Measurements from ENCODE around the gene ADM.

ADM gene

GRCh38 chr11:10291801-10292638 lies 12.9 kb upstream of the ADM start:
- no peak for DNase-seq

GRCh38 chr11:10293423-10294289 lies 11.2 kb upstream of the ADM start, which contains the start of gene SBF2:
Gene SBF2, minus strand, starts transcription at chr11:10294219. Its CDS starts 150 bp downstream, at chr11:10294069.
- DNase-seq, result peak; percentile 75

DNA sequence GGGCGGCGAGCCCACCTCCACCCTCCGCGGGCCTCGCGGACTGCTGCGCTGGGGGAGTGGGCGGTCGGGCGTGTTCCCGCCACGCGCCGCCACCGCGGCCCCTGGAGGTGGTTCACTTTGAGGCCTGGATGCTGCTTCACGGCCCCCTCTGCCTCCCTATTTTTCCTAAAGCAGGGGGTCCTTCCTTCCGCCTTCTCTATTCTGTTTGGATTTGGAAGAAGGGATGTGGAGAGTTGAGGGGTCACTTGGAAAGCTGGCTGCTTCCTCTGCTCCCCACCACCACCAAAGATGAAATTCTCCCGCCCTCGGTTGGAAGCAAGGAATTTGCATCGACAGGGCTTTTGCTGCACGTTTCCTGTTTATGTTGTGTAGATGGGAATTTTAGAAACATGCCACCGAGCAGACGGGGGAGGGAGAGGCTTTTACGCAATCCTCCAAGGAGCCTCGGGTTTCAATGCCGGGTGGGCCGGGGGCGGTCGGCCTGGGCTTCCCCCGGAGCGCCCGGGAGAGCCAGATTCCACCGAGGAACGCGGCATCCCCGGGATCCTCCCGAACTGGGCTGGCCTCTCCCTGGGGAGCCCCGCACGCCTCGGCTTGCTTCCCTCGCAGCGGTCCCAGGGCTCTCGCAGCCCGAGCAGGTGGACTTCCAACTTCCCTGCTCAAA lies 10.5 kb upstream of the ADM start:
- no peak for DNase-seq

- DNase-seq, result no peak
Measured at GRCh38 chr11:10295064-10295901, 9.6 kb upstream of the ADM start.

DNA sequence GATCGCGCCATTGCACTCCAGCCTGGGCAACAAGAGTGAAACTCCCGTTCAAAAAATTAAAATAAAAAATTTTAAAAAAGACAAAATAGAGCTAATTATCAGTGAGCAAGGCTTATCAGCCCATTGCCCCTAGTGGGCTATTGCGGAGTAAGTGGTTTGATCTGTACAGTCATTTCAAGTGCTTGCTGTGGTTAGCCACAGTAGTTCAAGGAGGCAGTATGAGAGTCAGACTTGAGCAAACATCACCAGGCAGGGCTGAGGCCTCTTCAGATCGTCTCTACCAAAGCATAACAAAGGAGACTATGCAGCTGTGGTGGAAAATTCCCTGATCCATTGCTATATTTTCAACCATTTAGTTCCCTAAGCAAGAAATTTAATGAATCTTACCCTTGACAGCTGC lies 6.5 kb upstream of the ADM start:
- DNase-seq, result peak; percentile 62

DNA sequence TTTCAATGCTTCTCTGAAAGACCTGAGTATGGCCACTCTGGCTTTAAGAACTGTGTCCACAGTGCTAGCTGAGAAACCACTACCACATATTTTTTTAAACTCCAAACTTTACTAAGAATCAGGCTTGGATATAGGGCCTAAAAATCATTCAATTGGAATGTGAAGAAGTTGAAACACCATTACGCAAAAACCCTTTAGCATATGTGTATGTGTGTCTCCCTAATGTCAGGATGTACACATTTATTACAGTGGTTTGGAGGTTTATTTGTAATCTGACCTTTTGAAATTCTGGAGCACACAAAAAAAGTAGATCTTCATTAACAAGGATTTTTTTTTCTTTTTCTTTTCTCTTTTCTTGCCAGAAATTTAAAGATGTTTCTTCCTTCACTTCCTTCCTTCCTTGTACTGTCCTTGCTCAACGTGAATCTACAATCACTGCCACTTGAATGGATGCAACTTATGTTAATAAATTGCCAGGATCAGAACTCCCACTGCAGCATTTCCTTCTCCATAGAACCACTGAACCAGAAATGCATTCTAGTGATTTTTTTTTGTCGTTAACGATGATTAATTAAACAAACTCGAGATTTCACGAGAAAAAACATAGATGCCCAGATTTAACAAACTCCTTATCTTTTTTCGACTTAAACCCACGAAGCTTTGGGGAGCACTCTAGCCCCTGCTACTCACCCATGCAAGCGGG lies 3.1 kb upstream of the ADM start:
- DNase-seq, result no peak

- no peak for DNase-seq
Measured at GRCh38 chr11:10302359-10302743, 2.5 kb upstream of the ADM start.

GRCh38 chr11:10302744-10303557 lies 1.9 kb upstream of the ADM start:
- peak; percentile 73 for DNase-seq

GRCh38 chr11:10303558-10304363 lies 1.1 kb upstream of the ADM start:
- no peak for DNase-seq

GRCh38 chr11:10305262-10305963 lies 540 bp downstream of the ADM start:
- DNase-seq, result no peak

DNA sequence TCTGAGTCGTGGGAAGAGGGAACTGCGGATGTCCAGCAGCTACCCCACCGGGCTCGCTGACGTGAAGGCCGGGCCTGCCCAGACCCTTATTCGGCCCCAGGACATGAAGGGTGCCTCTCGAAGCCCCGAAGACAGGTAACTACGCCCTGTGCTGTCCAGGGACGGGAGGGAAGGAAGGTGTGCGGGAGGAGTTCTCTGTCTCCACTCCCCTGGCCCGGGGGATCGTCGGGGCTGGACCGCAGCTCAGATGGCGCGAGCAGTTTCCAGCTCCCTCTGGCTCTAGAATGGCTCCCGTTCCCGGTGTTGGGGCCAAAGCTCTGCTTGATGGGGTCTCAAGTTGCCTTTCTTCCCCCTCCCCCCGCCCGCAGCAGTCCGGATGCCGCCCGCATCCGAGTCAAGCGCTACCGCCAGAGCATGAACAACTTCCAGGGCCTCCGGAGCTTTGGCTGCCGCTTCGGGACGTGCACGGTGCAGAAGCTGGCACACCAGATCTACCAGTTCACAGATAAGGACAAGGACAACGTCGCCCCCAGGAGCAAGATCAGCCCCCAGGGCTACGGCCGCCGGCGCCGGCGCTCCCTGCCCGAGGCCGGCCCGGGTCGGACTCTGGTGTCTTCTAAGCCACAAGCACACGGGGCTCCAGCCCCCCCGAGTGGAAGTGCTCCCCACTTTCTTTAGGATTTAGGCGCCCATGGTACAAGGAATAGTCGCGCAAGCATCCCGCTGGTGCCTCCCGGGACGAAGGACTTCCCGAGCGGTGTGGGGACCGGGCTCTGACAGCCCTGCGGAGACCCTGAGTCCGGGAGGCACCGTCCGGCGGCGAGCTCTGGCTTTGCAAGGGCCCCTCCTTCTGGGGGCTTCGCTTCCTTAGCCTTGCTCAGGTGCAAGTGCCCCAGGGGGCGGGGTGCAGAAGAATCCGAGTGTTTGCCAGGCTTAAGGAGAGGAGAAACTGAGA lies 1.4 kb downstream of the ADM start:
- no peak for DNase-seq

DNA sequence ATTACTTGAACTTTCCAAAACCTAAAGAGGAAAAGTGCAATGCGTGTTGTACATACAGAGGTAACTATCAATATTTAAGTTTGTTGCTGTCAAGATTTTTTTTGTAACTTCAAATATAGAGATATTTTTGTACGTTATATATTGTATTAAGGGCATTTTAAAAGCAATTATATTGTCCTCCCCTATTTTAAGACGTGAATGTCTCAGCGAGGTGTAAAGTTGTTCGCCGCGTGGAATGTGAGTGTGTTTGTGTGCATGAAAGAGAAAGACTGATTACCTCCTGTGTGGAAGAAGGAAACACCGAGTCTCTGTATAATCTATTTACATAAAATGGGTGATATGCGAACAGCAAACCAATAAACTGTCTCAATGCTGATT lies 2.1 kb downstream of the ADM start:
- no peak for DNase-seq

DNA sequence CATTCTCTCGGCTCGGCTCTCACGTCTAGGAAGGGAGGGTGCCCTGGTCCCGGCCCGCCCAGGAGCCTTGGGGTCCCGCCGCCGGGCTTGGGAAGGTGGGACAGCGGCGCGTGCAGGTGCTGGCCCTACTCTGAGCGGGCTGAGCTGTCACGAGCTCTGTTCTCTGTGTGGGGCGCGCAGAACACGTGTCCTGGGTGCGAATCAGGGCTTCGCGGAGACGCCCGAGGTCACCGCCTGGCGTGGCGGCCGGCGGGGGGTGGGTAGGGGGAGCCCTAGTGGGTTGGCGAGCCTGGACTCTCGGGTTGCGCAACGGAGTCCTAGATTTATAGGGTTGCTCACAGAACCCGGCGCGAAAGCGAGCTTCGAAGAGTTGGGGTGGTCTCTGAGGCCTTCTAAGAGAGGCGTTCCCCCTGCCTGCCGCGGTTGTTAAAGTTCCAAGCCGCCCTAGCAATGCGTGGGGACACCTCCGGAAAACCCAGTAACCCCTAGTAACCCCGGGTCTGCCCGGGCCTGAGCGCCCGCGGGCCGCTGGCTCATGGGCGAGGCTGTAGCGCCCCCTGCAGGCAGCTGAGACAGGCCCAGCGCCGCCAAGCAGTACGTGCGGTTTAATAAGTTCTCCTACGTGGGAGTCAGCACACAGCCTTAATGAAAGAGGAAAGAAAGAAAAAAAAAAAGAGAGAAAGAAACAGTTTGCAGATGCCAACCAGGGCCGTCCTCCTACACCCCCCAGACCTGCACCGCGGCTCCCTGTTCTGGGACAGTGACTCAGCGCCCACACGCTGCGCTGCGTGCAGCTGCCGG lies 2.7 kb downstream of the ADM start:
- DNase-seq, result peak; percentile 80

DNA sequence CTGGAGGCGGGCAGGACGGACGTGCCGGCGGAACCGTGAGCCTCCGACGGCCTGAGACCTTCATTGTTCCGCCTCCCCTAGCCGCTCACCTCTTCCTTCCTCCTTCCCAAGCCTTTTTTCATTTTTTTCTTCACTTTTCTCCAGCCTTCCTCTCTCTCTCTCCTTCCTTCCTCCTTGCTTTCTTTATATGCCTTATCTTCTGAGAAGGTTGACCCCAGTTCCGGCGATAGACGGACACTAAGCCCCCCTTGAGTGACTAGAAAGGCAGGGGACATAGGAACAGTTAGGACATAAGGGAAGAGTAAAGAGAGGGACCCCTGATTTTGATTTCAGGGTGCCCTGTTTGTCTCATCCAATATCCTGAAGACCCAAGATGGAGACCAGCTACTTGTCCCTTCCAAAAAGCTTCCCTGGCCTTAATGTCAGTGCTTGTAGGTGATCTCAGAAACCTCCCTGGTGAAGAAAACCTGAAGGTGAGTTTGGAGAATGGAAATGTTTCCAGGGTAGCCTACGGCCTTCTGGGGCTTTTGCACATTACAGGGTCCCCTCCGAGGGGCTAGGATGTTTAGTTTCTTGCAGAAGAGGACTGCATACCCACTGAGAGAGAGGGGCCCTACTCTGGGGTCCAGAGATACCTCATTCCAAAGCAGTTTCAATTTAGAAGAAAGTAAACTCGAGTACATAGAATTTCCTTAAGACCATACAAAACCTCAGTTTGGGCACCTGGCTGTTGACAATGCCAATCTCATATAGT lies 3.5 kb downstream of the ADM start:
- no peak for DNase-seq

- no peak for DNase-seq
Measured at GRCh38 chr11:10309163-10310093, 4.6 kb downstream of the ADM start.

All from central memory CD4-positive, alpha-beta T cell (primary cell).